CD4-positive, alpha-beta memory T cell (primary cell): ENCODE results near the gene LCORL. TPM values are rescaled to one million over a fixed set of nuclear protein-coding genes. Genes with fewer than 3 reads are reported as not detected.

Source experiments
- CTCF ChIA-PET: fragments of 350-600 bp; sonication (Branson Sonifier 250); formaldehyde crosslinking; loops from one replicate; lab custom pipeline; 2021; ENCODE audit warnings: inconsistent platforms; ENCODE audit not compliant: partially characterized antibody; lab: Charles Lee
- POLR2A ChIA-PET: fragments of 350-600 bp; sonication (Branson Sonifier 250); formaldehyde crosslinking; loops from one replicate; lab custom pipeline; 2021; ENCODE audit not compliant: partially characterized antibody; lab: Charles Lee
- DNase-seq, 5 donors: peaks; one replicate each; pipeline versions ENCODE4 v3.0.0 to v3.0.0-alpha.2; 2020 to 2022; ENCODE audit warnings: mixed read lengths in 1 of 5
- H3K27ac ChIP-seq: one replicate; pipeline ENCODE4 v1.7.0; 2013; ENCODE audit warnings: low read depth, low read length
- H3K27me3 ChIP-seq: 2 replicates; pipeline ENCODE4 v1.7.0; 2013; ENCODE audit warnings: mild to moderate bottlenecking, low read length, moderate library complexity; ENCODE audit not compliant: insufficient read depth
- H3K36me3 ChIP-seq: 2 replicates; pipeline ENCODE4 v1.7.0; 2013; ENCODE audit warnings: mild to moderate bottlenecking, low read length, moderate library complexity; ENCODE audit not compliant: insufficient read depth
- H3K4me1 ChIP-seq: 2 replicates; pipeline ENCODE4 v1.7.0; 2013; ENCODE audit warnings: mild to moderate bottlenecking, low read length, moderate library complexity; ENCODE audit not compliant: insufficient read depth
- H3K4me3 ChIP-seq, 2 donors: one replicate each; pipeline ENCODE4 v1.7.0; 2013; ENCODE audit warnings: low read length in 2 of 2, mild to moderate bottlenecking in 1 of 2
- H3K9me3 ChIP-seq, 2 donors: one replicate each; pipeline ENCODE4 v1.7.0; 2013; ENCODE audit warnings: low read length in 2 of 2, control low read depth in 1 of 2; ENCODE audit not compliant: control insufficient read depth in 1 of 2
- H3K27ac Mint-ChIP-seq, 7 donors: one replicate each; pipeline ENCODE4 v1.8.0; 2020 to 2021; ENCODE audit warnings: mixed read lengths in 7 of 7, mild to moderate bottlenecking in 6 of 7, inconsistent platforms in 3 of 7, moderate library complexity in 3 of 7
- H3K27me3 Mint-ChIP-seq, 2 donors: one replicate each; pipeline ENCODE4 v1.8.0; 2020 to 2021; ENCODE audit warnings: mixed read lengths in 2 of 2
- H3K36me3 Mint-ChIP-seq, 2 donors: one replicate each; pipeline ENCODE4 v1.8.0; 2020 to 2021; ENCODE audit warnings: mixed read lengths in 2 of 2, inconsistent platforms in 1 of 2, mild to moderate bottlenecking in 1 of 2
- H3K4me1 Mint-ChIP-seq, 4 donors: one replicate each; pipeline ENCODE4 v1.8.0; 2020 to 2021; ENCODE audit warnings: mixed read lengths in 4 of 4, mild to moderate bottlenecking in 1 of 4
- H3K4me3 Mint-ChIP-seq, 8 donors: one replicate each; pipeline ENCODE4 v1.8.0; 2020 to 2021; ENCODE audit warnings: mixed read lengths in 8 of 8, mild to moderate bottlenecking in 7 of 8, moderate library complexity in 6 of 8, inconsistent platforms in 3 of 8
- H3K9me3 Mint-ChIP-seq, 8 donors: one replicate each; pipeline ENCODE4 v1.8.0; 2020 to 2021; ENCODE audit warnings: mixed read lengths in 8 of 8, mild to moderate bottlenecking in 5 of 8, inconsistent platforms in 3 of 8, moderate library complexity in 1 of 8
- intact Hi-C: fragments of 100-400 bp; cut with micrococcal nuclease; formaldehyde crosslinking; loops from one replicate; pipeline ENCODE4 v1.15.1; 2023
- polyA plus RNA-seq, 2 donors: library from polyadenylated mRNA; unstranded; fragments of 300-500 nt; fragmentation: Illumina TruSeq; gene quantifications; one replicate each; pipeline ENCODE4 v1.2.3, GENCODE V29; 2021
- total RNA-seq, 2 experiments: library from RNA; stranded (reverse); gene quantifications; one replicate each; pipeline ENCODE4 v1.2.3, GENCODE V29; 2021

The LCORL gene
- total and polyA plus RNA-seq, 4 experiments from 2014 or later = 5.9 to 14.5 (median 9.1) TPM

DNA sequence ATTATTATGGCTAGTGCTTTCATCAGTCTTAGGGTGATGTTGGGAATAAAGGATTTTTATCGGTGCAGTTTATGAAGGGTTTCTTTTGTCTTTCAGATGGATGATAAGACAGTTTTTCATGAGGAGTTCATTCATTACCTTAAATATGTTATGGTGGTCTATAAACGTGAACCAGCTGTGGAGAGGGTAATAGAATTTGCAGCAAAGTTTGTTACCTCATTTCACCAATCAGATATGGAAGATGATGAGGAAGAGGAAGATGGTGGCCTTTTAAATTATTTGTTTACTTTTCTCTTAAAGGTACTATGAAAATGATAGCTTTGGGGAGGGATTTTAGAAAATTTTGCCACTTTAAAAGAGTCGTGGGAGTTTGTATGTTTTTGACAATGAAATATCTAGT lies 209.4 kb downstream of the LCORL start:
- POLR2A ChIA-PET = interaction anchor here (2.7 kb wide), 1 partner anchor 235 kb away, joined by 10 read pairs; the partner anchor contains the start of gene LAP3
- Histone ChIP-seq H3K4me3 (no peak overlapping the region), H3K4me1 (peaks cover 49% of the 10 kb centered on the region), H3K9me3 (no peaks in the 10 kb centered on the region), H3K36me3 (peaks cover 7% of the 10 kb centered on the region), H3K27ac (peak overlapping the region; percentile 97), H3K27me3 (no peaks in the 10 kb centered on the region)
- peak overlapping the region in 3 of 7 donors; percentile 8 to 97 (median 75) for H3K27ac Mint-ChIP-seq
- peaks cover 0 to 3% (median 0%) of the 10 kb centered on the region in 8 donors for H3K9me3 Mint-ChIP-seq
- H3K36me3 Mint-ChIP-seq = peaks cover 9 to 20% of the 10 kb centered on the region in 2 donors
- peak overlapping the region in 6 of 8 donors; percentile 26 to 99 (median 84) for H3K4me3 Mint-ChIP-seq
- CTCF ChIA-PET = no interaction called here
- intact Hi-C loops = loop anchor here (5.0 kb wide), 1 partner anchor 1585 kb away; the partner anchor contains the start of gene TAPT1
- H3K27me3 Mint-ChIP-seq = no peaks in the 10 kb centered on the region
- no peak for DNase-seq
- H3K4me1 Mint-ChIP-seq = peaks cover 34 to 53% (median 44%) of the 10 kb centered on the region in 4 donors

DNA sequence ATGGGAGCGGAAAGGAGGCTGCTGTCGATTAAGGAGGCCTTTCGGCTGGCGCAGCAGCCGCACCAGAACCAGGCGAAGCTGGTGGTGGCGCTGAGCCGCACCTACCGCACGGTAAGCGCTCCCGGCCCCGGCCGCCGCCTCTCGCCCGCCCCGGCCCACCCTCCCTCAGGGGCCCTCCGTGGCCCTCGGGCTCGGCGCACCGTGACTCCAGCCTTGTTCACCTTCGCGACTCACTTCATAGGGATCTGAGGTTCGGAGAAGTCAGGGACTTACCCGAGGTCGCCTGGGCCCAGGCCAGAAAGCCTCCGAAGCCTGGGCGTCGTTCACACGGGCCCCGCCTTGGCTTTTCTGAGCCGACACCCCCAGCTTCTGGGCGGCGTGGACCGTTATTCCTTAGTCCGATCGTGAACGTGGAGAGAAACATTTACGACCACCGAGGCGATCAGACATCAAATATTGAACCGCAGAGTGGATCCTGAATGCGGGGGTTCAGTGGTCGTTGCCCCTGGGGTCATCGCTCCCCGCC lies 210.4 kb downstream of the LCORL start:
- Histone ChIP-seq H3K36me3 (peaks cover 7% of the 10 kb centered on the region), H3K27ac (peak overlapping the region; percentile 97), H3K4me3 (peak overlapping the region; percentile 74 to 97), H3K27me3 (no peaks in the 10 kb centered on the region), H3K9me3 (no peaks in the 10 kb centered on the region), H3K4me1 (peaks cover 59% of the 10 kb centered on the region)
- Mint-ChIP-seq H3K4me3 (peak overlapping the region; percentile 96 to 100 (median 98)), H3K4me1 (peaks cover 41 to 63% (median 51%) of the 10 kb centered on the region in 4 donors), H3K36me3 (peaks cover 9 to 22% of the 10 kb centered on the region in 2 donors), H3K9me3 (peaks cover 0 to 3% (median 0%) of the 10 kb centered on the region in 8 donors), H3K27me3 (no peaks in the 10 kb centered on the region), H3K27ac (peak overlapping the region; percentile 97 to 100 (median 99))
- no peak for DNase-seq
- ChIA-PET CTCF (interaction anchor here (2.9 to 6.8 kb wide), 2 partner anchors 13 to 262 kb away, joined by 25 to 57 read pairs; no protein-coding TSS in a partner anchor), POLR2A (interaction anchor here (1.4 to 2.7 kb wide), 4 partner anchors 9 to 234 kb away, joined by 3 to 23 read pairs (median 7); partner anchors contain the start of genes LAP3 and MED28)
- intact Hi-C loops = loop anchor here (5.0 kb wide), 1 partner anchor 1584 kb away; the partner anchor contains the start of gene TAPT1

DNA sequence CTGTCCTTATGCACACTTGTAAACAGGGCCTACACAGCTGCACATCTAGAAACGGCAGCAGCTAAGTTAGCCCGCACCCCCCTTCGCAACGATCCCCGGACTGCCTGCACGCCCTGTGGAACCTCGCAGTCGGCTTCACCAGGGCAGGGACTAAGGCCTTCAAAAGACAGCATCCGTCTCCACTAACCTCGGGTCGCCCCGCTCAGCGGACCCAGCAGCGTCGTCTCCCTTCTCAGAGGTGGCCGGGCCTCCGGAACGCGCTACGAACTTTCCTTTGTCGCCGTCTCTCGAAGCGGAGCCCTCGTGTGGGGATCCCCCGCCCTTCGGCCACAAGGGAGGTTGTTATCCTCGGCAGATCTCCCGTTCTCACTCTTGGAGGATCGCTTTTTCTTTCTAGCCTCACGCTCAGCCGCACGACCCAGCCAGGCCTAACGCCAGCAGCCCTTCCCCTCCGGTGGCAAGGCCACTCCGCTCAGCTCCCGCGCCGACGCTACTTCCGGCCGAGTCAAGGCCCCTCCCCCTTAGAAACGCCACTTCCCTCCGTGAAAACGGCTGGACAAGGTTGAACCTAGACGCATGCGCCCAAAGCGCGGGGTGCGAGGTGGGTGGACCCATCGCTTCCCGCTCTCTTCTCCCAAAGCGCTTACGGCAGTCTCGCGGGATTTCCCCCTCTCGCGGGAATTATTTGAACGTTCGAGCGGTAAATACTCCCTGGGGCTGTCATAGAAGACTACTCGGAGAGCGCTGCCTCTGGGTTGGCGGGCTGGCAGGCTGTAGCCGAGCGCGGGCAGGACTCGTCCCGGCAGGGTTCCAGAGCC lies 211.1 kb downstream of the LCORL start, which contains the start of the genes DCAF16 and NCAPG:
DCAF16 (minus strand) TSS at position 498 of the 818 bp plus-strand sequence. CDS start 6,616 bp downstream, outside the sequence.
NCAPG (plus strand) TSS at position 720 of the 818 bp plus-strand sequence. CDS start 99 bp downstream, outside the sequence.
- H3K27me3 ChIP-seq = no peaks in the 10 kb centered on the region
- CTCF ChIA-PET = interaction anchor here (0.6 to 6.8 kb wide), 7 partner anchors 11 to 785 kb away, joined by 3 to 57 read pairs (median 6); partner anchors contain the start of gene MED28
- Mint-ChIP-seq H3K27me3 (no peaks in the 10 kb centered on the region), H3K36me3 (peaks cover 9 to 24% of the 10 kb centered on the region in 2 donors), H3K27ac (peak within 1 kb of the TSS; percentile 97 to 100 (median 99)), H3K4me3 (peak within 1 kb of the TSS; percentile 96 to 100 (median 98)), H3K4me1 (peaks cover 45 to 70% (median 56%) of the 10 kb centered on the region in 4 donors), H3K9me3 (peaks cover 0 to 3% (median 0%) of the 10 kb centered on the region in 8 donors)
- H3K4me1 ChIP-seq = peaks cover 66% of the 10 kb centered on the region
- peak within 1 kb of the TSS; percentile 74 to 97 for H3K4me3 ChIP-seq
- H3K9me3 ChIP-seq = no peaks in the 10 kb centered on the region
- intact Hi-C loops = loop anchor here (1.0 to 5.0 kb wide), 6 partner anchors 196 to 1583 kb away; partner anchors contain the start of genes LAP3, MED28 and TAPT1
- DNase-seq = peak; percentile 98 to 99 (median 99)
- peak within 1 kb of the TSS; percentile 97 for H3K27ac ChIP-seq
- POLR2A ChIA-PET = interaction anchor here (0.9 to 2.7 kb wide), 5 partner anchors 9 to 233 kb away, joined by 3 to 23 read pairs (median 4); partner anchors contain the start of genes LAP3 and MED28
- H3K36me3 ChIP-seq = peaks cover 7% of the 10 kb centered on the region

DNA sequence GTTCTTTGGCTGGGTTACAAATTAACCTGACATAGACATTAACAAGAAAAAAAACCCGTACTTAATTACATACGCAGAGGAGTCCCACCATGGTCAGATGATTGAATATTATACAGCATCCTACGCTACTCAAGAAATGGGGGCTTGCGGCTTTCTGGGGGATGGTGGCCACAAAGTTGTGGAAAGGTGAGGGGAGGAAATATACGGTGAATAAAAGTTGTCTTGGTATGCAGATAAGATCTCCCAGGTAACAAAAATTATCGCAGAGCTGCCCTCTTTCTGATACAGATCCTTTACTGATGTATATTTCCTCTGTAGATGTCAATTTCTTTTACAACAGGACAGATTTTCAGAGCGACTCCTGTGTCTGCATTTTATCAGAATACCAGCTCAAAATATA lies 211.9 kb downstream of the LCORL start:
- H3K27ac ChIP-seq = peak overlapping the region; percentile 97
- Mint-ChIP-seq H3K27me3 (no peaks in the 10 kb centered on the region), H3K9me3 (peaks cover 0 to 3% (median 0%) of the 10 kb centered on the region in 8 donors), H3K4me1 (peaks cover 47 to 75% (median 60%) of the 10 kb centered on the region in 4 donors), H3K27ac (peak overlapping the region; percentile 97 to 100 (median 99)), H3K36me3 (peaks cover 9 to 25% of the 10 kb centered on the region in 2 donors), H3K4me3 (peak overlapping the region; percentile 96 to 100 (median 98))
- H3K9me3 ChIP-seq = no peaks in the 10 kb centered on the region
- H3K4me1 ChIP-seq = peaks cover 67% of the 10 kb centered on the region
- H3K4me3 ChIP-seq = peak overlapping the region; percentile 74 to 97
- CTCF ChIA-PET = interaction anchor here (0.6 to 6.8 kb wide), 7 partner anchors 12 to 786 kb away, joined by 3 to 57 read pairs (median 6); partner anchors contain the start of gene MED28
- intact Hi-C loops = loop anchor here (1.0 to 5.0 kb wide), 7 partner anchors 172 to 1582 kb away; partner anchors contain the start of genes LAP3, MED28 and TAPT1
- POLR2A ChIA-PET = interaction anchor here (0.9 to 2.7 kb wide), 4 partner anchors 19 to 232 kb away, joined by 3 to 23 read pairs (median 7); partner anchors contain the start of genes LAP3 and MED28
- peak in 4 of 5 donors; percentile 5 to 41 (median 16) for DNase-seq
- no peaks in the 10 kb centered on the region for H3K27me3 ChIP-seq
- peaks cover 9% of the 10 kb centered on the region for H3K36me3 ChIP-seq

DNA sequence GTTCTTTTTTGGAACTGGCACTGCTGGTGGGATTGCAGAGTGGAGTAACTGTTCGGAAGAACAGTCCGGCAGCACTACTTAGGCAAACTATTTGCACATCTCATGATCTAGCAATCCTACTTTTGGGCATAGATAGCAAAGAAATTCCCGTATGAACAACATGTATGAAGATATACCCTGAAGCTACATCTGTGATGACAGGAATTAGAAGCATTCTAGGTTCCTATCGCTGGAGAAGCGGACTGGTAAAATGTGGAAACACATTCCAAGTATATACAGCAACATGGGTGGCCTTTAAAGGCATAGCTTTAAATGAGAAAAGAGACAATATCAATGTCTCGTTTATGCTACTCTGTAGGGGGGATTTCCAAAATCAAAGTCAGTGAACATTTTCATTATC lies 214.1 kb downstream of the LCORL start:
- Histone ChIP-seq H3K27me3 (no peaks in the 10 kb centered on the region), H3K4me1 (peaks cover 60% of the 10 kb centered on the region), H3K27ac (peak overlapping the region; percentile 14), H3K9me3 (no peaks in the 10 kb centered on the region), H3K4me3 (peak overlapping the region in 1 of 2 donors; percentile 4), H3K36me3 (peaks cover 30% of the 10 kb centered on the region)
- H3K27ac Mint-ChIP-seq = peak overlapping the region in 4 of 7 donors; percentile 37 to 97 (median 62)
- peak overlapping the region; percentile 16 to 100 (median 86) for H3K4me3 Mint-ChIP-seq
- POLR2A ChIA-PET = interaction anchor here (1.0 kb wide), 1 partner anchor 193 kb away, joined by 4 read pairs; the partner anchor contains the start of gene MED28
- DNase-seq = no peak
- H3K9me3 Mint-ChIP-seq = peaks cover 0 to 3% (median 0%) of the 10 kb centered on the region in 8 donors
- no peaks in the 10 kb centered on the region for H3K27me3 Mint-ChIP-seq
- peaks cover 51 to 85% (median 64%) of the 10 kb centered on the region in 4 donors for H3K4me1 Mint-ChIP-seq
- peaks cover 29 to 47% of the 10 kb centered on the region in 2 donors for H3K36me3 Mint-ChIP-seq
- intact Hi-C loops = loop anchor here (5.0 kb wide), 1 partner anchor 170 kb away; no protein-coding TSS in a partner anchor
- CTCF ChIA-PET = interaction anchor here (1.1 to 6.8 kb wide), 5 partner anchors 9 to 259 kb away, joined by 3 to 57 read pairs (median 6); no protein-coding TSS in a partner anchor

DNA sequence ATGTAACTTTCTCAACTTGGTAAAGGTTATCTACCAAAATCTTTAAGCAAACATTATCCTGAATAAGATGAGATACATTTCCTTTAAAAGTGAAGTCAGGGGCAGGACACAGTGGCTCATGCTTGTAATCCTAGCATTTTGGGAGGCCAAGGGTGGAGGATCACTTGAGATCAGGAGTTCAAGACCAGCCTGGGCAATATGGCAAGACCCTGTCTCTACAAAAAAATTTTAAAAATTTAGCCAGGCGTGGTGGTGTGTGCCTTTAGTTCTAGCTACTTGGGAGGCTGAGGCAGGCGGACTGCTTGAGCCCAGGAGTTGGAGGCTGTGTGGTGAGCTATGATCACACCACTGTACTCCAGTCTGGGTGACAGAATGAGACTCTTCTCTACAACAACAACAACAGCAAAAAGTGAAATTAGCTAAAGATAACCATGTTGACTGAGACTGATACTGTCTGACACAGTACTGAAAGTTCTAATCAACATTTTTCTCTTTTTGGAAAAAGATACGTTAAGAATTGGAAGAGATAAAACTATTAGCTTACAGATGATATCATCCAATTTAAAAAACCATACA lies 215.9 kb downstream of the LCORL start:
- H3K27ac ChIP-seq = no peak overlapping the region
- intact Hi-C loops = loop anchor here (5.0 kb wide), 1 partner anchor 168 kb away; no protein-coding TSS in a partner anchor
- H3K4me3 ChIP-seq = no peak overlapping the region
- no peaks in the 10 kb centered on the region for H3K27me3 Mint-ChIP-seq
- peak overlapping the region in 3 of 8 donors; percentile 38 to 53 (median 40) for H3K4me3 Mint-ChIP-seq
- peak overlapping the region in 3 of 7 donors; percentile 4 to 97 (median 15) for H3K27ac Mint-ChIP-seq
- H3K4me1 Mint-ChIP-seq = peaks cover 46 to 72% (median 57%) of the 10 kb centered on the region in 4 donors
- peaks cover 34 to 58% of the 10 kb centered on the region in 2 donors for H3K36me3 Mint-ChIP-seq
- peaks cover 46% of the 10 kb centered on the region for H3K4me1 ChIP-seq
- ChIA-PET CTCF (interaction anchor here (1.1 to 6.8 kb wide), 3 partner anchors 10 to 257 kb away, joined by 3 to 57 read pairs (median 28); no protein-coding TSS in a partner anchor), POLR2A (interaction anchor here (1.0 kb wide), 1 partner anchor 12 kb away, joined by 3 read pairs; no protein-coding TSS in a partner anchor)
- peaks cover 38% of the 10 kb centered on the region for H3K36me3 ChIP-seq
- no peaks in the 10 kb centered on the region for H3K27me3 ChIP-seq
- no peak for DNase-seq
- no peaks in the 10 kb centered on the region for H3K9me3 ChIP-seq
- peaks cover 0 to 2% (median 0%) of the 10 kb centered on the region in 8 donors for H3K9me3 Mint-ChIP-seq
